Measurements from ENCODE around the gene EMILIN2.

DNA sequence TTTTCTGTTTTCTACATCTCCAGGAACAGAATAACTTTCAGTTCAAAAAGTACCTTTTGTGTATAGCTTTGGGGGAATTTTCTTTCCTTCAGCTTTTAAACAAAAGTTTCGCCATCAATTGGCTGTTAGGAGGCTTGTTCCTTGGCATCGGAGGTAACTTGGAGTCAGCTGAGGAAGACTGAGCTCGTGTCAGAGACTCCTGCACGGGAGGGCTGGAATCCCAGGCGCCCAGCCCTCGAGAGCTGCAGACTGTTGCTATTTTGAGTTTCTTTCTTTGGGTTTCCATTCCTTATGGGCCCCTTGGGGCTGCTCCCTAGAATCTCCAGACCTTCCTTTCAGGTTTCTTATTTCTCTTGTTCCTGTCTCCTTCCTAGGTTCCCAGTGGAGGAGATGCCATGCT is 8.1 kb downstream of the EMILIN2 start:
- TF ChIP-seq FOXM1 (IDR thresholded peaks at IDR 0.05; ENCODE audit: borderline replicate concordance) (no peak), BHLHE40 (IDR thresholded peaks at IDR 0.05; ENCODE audit: borderline replicate concordance) (no peak), ARNT (IDR thresholded peaks at IDR 0.05) (no peak)
